ENCODE measurements around the gene MISP.

DNA sequence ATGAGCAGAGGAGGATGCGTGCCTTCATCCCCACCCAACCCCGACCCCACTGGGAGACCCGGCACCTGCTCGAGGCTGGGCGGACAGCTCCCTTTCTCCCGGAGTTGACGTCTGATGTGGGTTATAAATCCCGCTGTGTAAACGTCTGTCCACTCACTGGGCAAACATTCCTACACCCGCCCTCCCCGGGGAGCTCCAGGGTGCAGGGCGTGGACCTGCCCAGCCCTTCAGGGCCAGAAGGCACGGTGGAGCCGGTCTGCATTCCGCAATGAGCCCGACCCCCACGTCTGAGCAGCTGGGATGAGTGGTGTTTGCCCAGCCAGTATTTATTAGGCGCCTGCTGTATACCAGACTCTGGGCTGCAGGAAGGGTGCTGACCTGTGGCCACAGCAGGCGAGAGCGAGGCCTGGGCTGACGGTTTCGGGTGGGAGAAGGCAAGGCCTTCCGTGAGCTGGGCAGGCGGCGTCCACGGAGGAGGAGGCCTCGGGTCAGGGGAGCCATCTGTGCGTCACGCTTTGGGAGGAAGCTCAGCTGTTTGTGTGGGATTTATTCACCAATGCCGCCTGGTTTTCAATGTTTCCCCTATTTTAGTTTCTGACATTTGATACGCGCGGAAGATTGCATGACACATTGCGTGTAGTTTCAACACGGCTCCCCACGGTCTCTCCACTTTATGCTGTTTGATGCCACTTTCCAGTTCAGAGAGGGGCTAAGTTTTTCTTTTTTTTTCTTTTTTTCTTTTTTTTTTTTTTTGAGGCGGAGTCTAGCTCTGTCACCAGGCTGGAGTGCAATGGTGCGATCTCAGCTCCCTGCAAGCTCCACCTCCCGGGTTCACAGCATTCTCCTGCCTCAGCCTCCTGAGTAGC is 2.0 kb downstream of the MISP start:
- TF ChIP-seq, protein P1, sequence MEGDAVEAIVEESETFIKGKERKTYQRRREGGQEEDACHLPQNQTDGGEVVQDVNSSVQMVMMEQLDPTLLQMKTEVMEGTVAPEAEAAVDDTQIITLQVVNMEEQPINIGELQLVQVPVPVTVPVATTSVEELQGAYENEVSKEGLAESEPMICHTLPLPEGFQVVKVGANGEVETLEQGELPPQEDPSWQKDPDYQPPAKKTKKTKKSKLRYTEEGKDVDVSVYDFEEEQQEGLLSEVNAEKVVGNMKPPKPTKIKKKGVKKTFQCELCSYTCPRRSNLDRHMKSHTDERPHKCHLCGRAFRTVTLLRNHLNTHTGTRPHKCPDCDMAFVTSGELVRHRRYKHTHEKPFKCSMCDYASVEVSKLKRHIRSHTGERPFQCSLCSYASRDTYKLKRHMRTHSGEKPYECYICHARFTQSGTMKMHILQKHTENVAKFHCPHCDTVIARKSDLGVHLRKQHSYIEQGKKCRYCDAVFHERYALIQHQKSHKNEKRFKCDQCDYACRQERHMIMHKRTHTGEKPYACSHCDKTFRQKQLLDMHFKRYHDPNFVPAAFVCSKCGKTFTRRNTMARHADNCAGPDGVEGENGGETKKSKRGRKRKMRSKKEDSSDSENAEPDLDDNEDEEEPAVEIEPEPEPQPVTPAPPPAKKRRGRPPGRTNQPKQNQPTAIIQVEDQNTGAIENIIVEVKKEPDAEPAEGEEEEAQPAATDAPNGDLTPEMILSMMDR (IDR thresholded peaks at IDR 0.05; ENCODE audit: low read length): no peak
- no peak for TF ChIP-seq EZH2 (IDR thresholded peaks at IDR 0.05; ENCODE audit: borderline replicate concordance, low read length)

Measured in OCI-LY1 (cell line).